Endothelial cell of umbilical vein (primary cell): ENCODE data around the gene LRRK1.

Source experiments
- EZH2 ChIP-seq: IDR thresholded peaks from 2 replicates; pipeline ENCODE4 v1.6.1; 2012; ENCODE audit warnings: borderline replicate concordance, low read depth, mild to moderate bottlenecking, moderate library complexity, low read length, inconsistent platforms; ENCODE audit not compliant: severe bottlenecking
- GATA2 ChIP-seq: IDR thresholded peaks from 2 replicates; pipeline ENCODE4 v1.7.0; 2011; ENCODE audit warnings: low read depth, mild to moderate bottlenecking, moderate library complexity, mixed read lengths, low read length; ENCODE audit not compliant: insufficient read length, insufficient read depth
- MYC ChIP-seq: IDR thresholded peaks from one replicate; pipeline ENCODE4 v1.6.1; 2011; ENCODE audit warnings: mild to moderate bottlenecking, low read depth, low read length
- POLR2A ChIP-seq: IDR thresholded peaks from 2 replicates; pipeline ENCODE4 v1.6.1; 2012; ENCODE audit warnings: low read depth, mild to moderate bottlenecking, control low read depth, low read length
- TF ChIP-seq, protein P1 (sequence below), 2 donors: IDR thresholded peaks; 1 replicate in 1 of 2; 2 replicates in 1 of 2; pipeline ENCODE4 v1.5.1; 2011; ENCODE audit warnings: low read length in 2 of 2, mild to moderate bottlenecking in 2 of 2, moderate library complexity in 2 of 2, control low read depth in 1 of 2, inconsistent platforms in 1 of 2, low read depth in 1 of 2; ENCODE audit not compliant: insufficient read depth in 1 of 2; ENCODE audit errors: extremely low read depth in 1 of 2
- TF ChIP-seq, protein P2 (sequence below): IDR thresholded peaks from 2 replicates; pipeline ENCODE4 v1.6.1; 2011; ENCODE audit not compliant: insufficient read depth, insufficient read length

DNA sequence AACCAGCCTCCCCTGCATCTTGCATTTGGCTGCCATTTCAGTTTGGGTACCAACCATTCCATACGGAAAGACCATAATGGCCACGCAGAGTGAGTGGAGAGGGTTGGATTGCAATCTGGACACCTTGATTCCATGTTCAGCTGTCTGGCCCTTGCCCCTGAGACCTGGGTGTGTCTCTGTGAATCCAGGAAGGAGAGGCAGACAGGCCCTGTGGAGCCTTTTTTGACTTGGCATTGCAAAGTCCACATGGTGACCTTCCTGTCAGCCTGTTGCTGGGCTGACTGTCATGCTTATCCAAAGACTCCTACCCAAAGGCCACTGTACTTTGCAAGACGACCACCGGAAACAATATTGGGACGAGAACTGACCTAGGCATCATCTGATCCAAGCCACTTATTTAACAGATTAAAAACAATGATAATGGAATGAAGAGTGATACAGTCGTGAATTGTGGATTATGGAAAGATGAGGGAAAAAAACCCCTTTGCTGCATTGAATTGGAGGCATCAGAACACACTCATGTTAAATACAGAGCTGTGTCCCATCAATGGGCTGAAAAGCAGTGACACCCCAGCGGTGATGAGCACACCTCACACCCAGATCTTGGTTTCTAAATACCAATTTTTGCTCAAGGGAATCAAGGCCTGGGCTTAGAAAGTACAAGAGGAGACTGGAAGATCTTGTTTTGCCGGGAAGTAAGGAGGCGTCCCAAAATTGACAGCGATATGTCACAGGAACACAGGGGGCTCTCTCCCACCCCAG is 86.0 kb downstream of the LRRK1 start:
- TF ChIP-seq, protein P1, sequence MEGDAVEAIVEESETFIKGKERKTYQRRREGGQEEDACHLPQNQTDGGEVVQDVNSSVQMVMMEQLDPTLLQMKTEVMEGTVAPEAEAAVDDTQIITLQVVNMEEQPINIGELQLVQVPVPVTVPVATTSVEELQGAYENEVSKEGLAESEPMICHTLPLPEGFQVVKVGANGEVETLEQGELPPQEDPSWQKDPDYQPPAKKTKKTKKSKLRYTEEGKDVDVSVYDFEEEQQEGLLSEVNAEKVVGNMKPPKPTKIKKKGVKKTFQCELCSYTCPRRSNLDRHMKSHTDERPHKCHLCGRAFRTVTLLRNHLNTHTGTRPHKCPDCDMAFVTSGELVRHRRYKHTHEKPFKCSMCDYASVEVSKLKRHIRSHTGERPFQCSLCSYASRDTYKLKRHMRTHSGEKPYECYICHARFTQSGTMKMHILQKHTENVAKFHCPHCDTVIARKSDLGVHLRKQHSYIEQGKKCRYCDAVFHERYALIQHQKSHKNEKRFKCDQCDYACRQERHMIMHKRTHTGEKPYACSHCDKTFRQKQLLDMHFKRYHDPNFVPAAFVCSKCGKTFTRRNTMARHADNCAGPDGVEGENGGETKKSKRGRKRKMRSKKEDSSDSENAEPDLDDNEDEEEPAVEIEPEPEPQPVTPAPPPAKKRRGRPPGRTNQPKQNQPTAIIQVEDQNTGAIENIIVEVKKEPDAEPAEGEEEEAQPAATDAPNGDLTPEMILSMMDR (IDR thresholded peaks at IDR 0.05; ENCODE audit: extremely low read depth in 1 of 2, insufficient read depth in 1 of 2, low read depth in 1 of 2, low read length in 2 of 2), result no peak
- TF ChIP-seq GATA2 (no peak), POLR2A (no peak), EZH2 (no peak), MYC (no peak)
- TF ChIP-seq, protein P2, sequence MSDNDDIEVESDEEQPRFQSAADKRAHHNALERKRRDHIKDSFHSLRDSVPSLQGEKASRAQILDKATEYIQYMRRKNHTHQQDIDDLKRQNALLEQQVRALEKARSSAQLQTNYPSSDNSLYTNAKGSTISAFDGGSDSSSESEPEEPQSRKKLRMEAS, result no peak
